HFFc6 (cell line): ENCODE data around the gene PLEKHA7. TPM values are rescaled to one million over a fixed set of nuclear protein-coding genes. Genes with fewer than 3 reads are reported as not detected.

Experiments
- DNase-seq: peaks from one replicate; pipeline ENCODE4 v3.0.0-alpha.2; 2018
- H3K27ac Mint-ChIP-seq: 2 replicates; pipeline ENCODE4 v1.8.0; 2020; ENCODE audit warnings: mild to moderate bottlenecking, mixed read lengths
- H3K27me3 Mint-ChIP-seq: 2 replicates; pipeline ENCODE4 v1.8.0; 2021; ENCODE audit warnings: mild to moderate bottlenecking, moderate library complexity, mixed read lengths; ENCODE audit not compliant: insufficient read depth
- H3K36me3 Mint-ChIP-seq: 2 replicates; pipeline ENCODE4 v1.8.0; 2021; ENCODE audit warnings: low read depth, mixed read lengths
- H3K4me1 Mint-ChIP-seq: 2 replicates; pipeline ENCODE4 v1.8.0; 2020; ENCODE audit warnings: low read depth, mixed read lengths
- H3K4me3 Mint-ChIP-seq: 2 replicates; pipeline ENCODE4 v1.8.0; 2020; ENCODE audit warnings: mild to moderate bottlenecking, moderate library complexity, mixed read lengths
- H3K9me3 Mint-ChIP-seq: 2 replicates; pipeline ENCODE4 v1.8.0; 2020; ENCODE audit warnings: mild to moderate bottlenecking, mixed read lengths
- total RNA-seq, 6 experiments: library from RNA; stranded (reverse); fragmentation: NEBNext Ultra II Directional; extraction: Animal tissue kit (Norgen Biotek cat#: 25700); gene quantifications; 2 replicates in 1 of 6; 3 replicates in 5 of 6; pipeline ENCODE4 v1.2.3, GENCODE V29; 2021
- TF ChIP-seq, protein P1 (sequence below): fragments of 200-600 bp; sonication (generic); IDR thresholded peaks from 2 replicates; pipeline ENCODE4 v1.5.0; 2021; ENCODE audit warnings: antibody characterized with exemption, mild to moderate bottlenecking

The PLEKHA7 gene
- total RNA-seq, 6 experiments from 2014 or later = 0.07 to 0.24 (median 0.08) TPM; not detected in 3

DNA sequence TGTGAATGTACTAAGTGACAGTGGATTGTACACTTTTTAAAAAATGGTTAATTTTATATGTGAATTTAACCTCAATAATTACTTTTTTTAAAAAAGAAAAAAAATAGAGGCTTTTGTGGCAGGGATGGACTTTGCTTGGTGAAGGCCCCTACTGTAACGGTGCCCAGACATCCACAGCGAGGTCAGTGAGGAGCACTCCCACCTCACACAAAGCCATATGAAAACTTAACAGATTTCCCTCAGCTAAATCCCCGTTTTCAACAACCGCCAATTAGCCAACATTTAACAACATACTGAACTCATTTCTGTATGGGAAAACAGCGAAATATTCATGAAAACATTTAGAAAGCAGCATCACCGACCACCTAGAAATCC, 276.4 kb downstream of the PLEKHA7 start:
- TF ChIP-seq, protein P1, sequence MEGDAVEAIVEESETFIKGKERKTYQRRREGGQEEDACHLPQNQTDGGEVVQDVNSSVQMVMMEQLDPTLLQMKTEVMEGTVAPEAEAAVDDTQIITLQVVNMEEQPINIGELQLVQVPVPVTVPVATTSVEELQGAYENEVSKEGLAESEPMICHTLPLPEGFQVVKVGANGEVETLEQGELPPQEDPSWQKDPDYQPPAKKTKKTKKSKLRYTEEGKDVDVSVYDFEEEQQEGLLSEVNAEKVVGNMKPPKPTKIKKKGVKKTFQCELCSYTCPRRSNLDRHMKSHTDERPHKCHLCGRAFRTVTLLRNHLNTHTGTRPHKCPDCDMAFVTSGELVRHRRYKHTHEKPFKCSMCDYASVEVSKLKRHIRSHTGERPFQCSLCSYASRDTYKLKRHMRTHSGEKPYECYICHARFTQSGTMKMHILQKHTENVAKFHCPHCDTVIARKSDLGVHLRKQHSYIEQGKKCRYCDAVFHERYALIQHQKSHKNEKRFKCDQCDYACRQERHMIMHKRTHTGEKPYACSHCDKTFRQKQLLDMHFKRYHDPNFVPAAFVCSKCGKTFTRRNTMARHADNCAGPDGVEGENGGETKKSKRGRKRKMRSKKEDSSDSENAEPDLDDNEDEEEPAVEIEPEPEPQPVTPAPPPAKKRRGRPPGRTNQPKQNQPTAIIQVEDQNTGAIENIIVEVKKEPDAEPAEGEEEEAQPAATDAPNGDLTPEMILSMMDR = no peak
- H3K4me3 Mint-ChIP-seq = no peak overlapping the region
- no peaks in the 10 kb centered on the region for H3K27me3 Mint-ChIP-seq
- no peak overlapping the region for H3K27ac Mint-ChIP-seq
- no peaks in the 10 kb centered on the region for H3K9me3 Mint-ChIP-seq
- H3K4me1 Mint-ChIP-seq = peaks cover 20% of the 10 kb centered on the region
- no peak for DNase-seq
- H3K36me3 Mint-ChIP-seq = no peaks in the 10 kb centered on the region

Other genes starting within 250 kb of the PLEKHA7 start
- 1,000 to 10,000 TPM in 5 of 6 experiments, 100 to 1,000 TPM in 1; 965 to 1,115 (median 1,072) TPM for gene RPS13, start 63.3 kb upstream of the PLEKHA7 start, total RNA-seq
- 10 to 100 TPM; 52.7 to 60.7 (median 57.6) TPM for gene PIK3C2A, start 193.6 kb upstream of the PLEKHA7 start, total RNA-seq